NCI-H460 (cell line): ENCODE results near the gene NABP2. TPM values are rescaled to one million over a fixed set of nuclear protein-coding genes. Genes with fewer than 3 reads are reported as not detected.
A peak's percentile ranks its signal among the peaks of the same experiment; 100 is the strongest.
"Not testable (repeated sequence)": the region's sequence is repeated elsewhere in the genome, so short reads cannot be mapped to it uniquely, and the experiment has no call there.

Experiments used
- DNase-seq: peaks from one replicate; pipeline ENCODE4 v3.0.0-alpha.2; 2016; ENCODE audit warnings: low read depth; ENCODE audit errors: extremely low read depth
- polyA plus RNA-seq: library from polyadenylated mRNA; depleted of rRNA; stranded (reverse); fragments of >200 nt; gene quantifications from 2 replicates; pipeline ENCODE4 v1.2.3, GENCODE V29; 2014; cell fraction: nucleus; rRNA removed
- total RNA-seq: library from RNA; depleted of rRNA; stranded (reverse); fragments of >200 nt; shearing (Covaris generic); gene quantifications from 2 replicates; pipeline ENCODE4 v1.2.3, GENCODE V29; 2014; rRNA removed

The NABP2 gene
- total RNA-seq, result 66.3 and 72.3 TPM in 2 replicates
- polyA plus RNA-seq, result 57.3 and 62.8 TPM in 2 replicates

GRCh38 chr12:56224102-56224701 lies at the start of gene NABP2:
Gene NABP2, plus strand, starts transcription at chr12:56224342. Its CDS starts 515 bp downstream, at chr12:56224857.
- peak; percentile 98 for DNase-seq

- no peak for DNase-seq
Measured at GRCh38 chr12:56178347-56178746, 45.8 kb upstream of the NABP2 start.

GRCh38 chr12:56186957-56187356 lies 37.2 kb upstream of the NABP2 start:
- no peak for DNase-seq

GRCh38 chr12:56188131-56188777 lies 35.9 kb upstream of the NABP2 start:
- DNase-seq, result no peak

GRCh38 chr12:56188778-56189098 lies 35.4 kb upstream of the NABP2 start:
- no peak for DNase-seq

- peak; percentile 88 for DNase-seq
Measured at GRCh38 chr12:56189099-56189917, 34.8 kb upstream of the NABP2 start, which contains the start of gene SMARCC2. Gene SMARCC2, minus strand, starts transcription at chr12:56189483. Its CDS starts 22 bp downstream, at chr12:56189461.

- DNase-seq, result peak; percentile 84
Measured at GRCh38 chr12:56189918-56190694, 34.0 kb upstream of the NABP2 start.

- no peak for DNase-seq
Measured at GRCh38 chr12:56190695-56191155, 33.4 kb upstream of the NABP2 start.

GRCh38 chr12:56192582-56192981 lies 31.6 kb upstream of the NABP2 start:
- no peak for DNase-seq

- peak; percentile 88 for DNase-seq
Measured at GRCh38 chr12:56193025-56193578, 31.0 kb upstream of the NABP2 start.

- DNase-seq, result not testable (repeated sequence)
Measured at GRCh38 chr12:56196818-56197550, 27.2 kb upstream of the NABP2 start.

- no peak for DNase-seq
Measured at GRCh38 chr12:56197921-56198635, 26.1 kb upstream of the NABP2 start.

- no peak for DNase-seq
Measured at GRCh38 chr12:56198836-56199235, 25.3 kb upstream of the NABP2 start.

GRCh38 chr12:56202366-56202765 lies 21.8 kb upstream of the NABP2 start:
- no peak for DNase-seq

- no peak for DNase-seq
Measured at GRCh38 chr12:56202838-56203237, 21.3 kb upstream of the NABP2 start.

GRCh38 chr12:56204275-56204674 lies 19.9 kb upstream of the NABP2 start:
- no peak for DNase-seq

GRCh38 chr12:56205445-56205844 lies 18.7 kb upstream of the NABP2 start:
- no peak for DNase-seq

GRCh38 chr12:56206452-56207166 lies 17.5 kb upstream of the NABP2 start:
- peak; percentile 67 for DNase-seq
